Prostate gland (tissue), 2 donors: ENCODE data around the gene MAP3K9.
"Not testable (repeated sequence)": the region's sequence is repeated elsewhere in the genome, so short reads cannot be mapped to it uniquely, and the experiment has no call there.

Experiments used
- CTCF ChIP-seq, 4 experiments: fragments of 200-600 bp in 2 of 4; fragments of 450-650 bp in 2 of 4; sonication (generic) in 2 of 4; IDR thresholded peaks; 1 replicate in 3 of 4; 2 replicates in 1 of 4; pipeline ENCODE4 v1.5.1; 2016 to 2019; ENCODE audit warnings: antibody characterized with exemption in 4 of 4, mild to moderate bottlenecking in 2 of 4, moderate library complexity in 2 of 4
- POLR2A ChIP-seq: fragments of 450-650 bp; IDR thresholded peaks from one replicate; pipeline ENCODE4 v1.6.1; 2016; ENCODE audit warnings: antibody characterized with exemption, mild to moderate bottlenecking
- POLR2AphosphoS5 ChIP-seq: sonication (generic); formaldehyde crosslinking; IDR thresholded peaks from one replicate; pipeline ENCODE4 v1.6.1; 2017; ENCODE audit warnings: antibody characterized with exemption

- not testable (repeated sequence) for TF ChIP-seq POLR2AphosphoS5; CTCF (IDR thresholded peaks at IDR 0.05); POLR2A
Measured at GRCh38 chr14:70703621-70704168, 105.6 kb downstream of the MAP3K9 start.
